Colonic mucosa (tissue), 4 donors: ENCODE measurements around the gene IFT27. TPM values are rescaled to one million over a fixed set of nuclear protein-coding genes. Genes with fewer than 3 reads are reported as not detected.

Experiments
- DNase-seq: peaks from one replicate; pipeline ENCODE4 v3.0.0-alpha.2; 2020
- H3K27ac ChIP-seq: fragments of 200-600 bp; one replicate; pipeline ENCODE4 v1.8.0; 2021
- H3K27me3 ChIP-seq: fragments of 200-600 bp; one replicate; pipeline ENCODE4 v1.8.0; 2021
- H3K36me3 ChIP-seq: fragments of 200-600 bp; one replicate; pipeline ENCODE4 v1.8.0; 2021
- H3K4me1 ChIP-seq: fragments of 200-600 bp; one replicate; pipeline ENCODE4 v1.8.0; 2021; ENCODE audit warnings: mild to moderate bottlenecking
- H3K4me3 ChIP-seq: fragments of 200-600 bp; one replicate; pipeline ENCODE4 v1.8.0; 2021
- H3K9ac ChIP-seq, 2 donors: one replicate each; pipeline ENCODE4 v1.7.0; 2013; ENCODE audit warnings: control low read depth in 2 of 2, low read depth in 2 of 2, low read length in 2 of 2
- H3K9me3 ChIP-seq: fragments of 200-600 bp; one replicate; pipeline ENCODE4 v1.8.0; 2021
- intact Hi-C: fragments of 100-400 bp; cut with DNase I; formaldehyde crosslinking; loops from one replicate; pipeline ENCODE4 v1.14.1; 2022
- total RNA-seq, 2 donors: library from RNA; stranded (reverse); fragmentation: NEBNext Ultra II Directional in 1 of 2; extraction: Animal tissue kit (Norgen Biotek cat#: 25700) in 1 of 2; gene quantifications; one replicate each; pipeline ENCODE4 v1.2.1, GENCODE V29; 2021
- TF ChIP-seq, protein P1 (sequence below): fragments of 200-600 bp; IDR thresholded peaks from one replicate; pipeline ENCODE4 v1.8.0; 2022; ENCODE audit warnings: antibody characterized with exemption, mild to moderate bottlenecking
- donor health status: healthy.
- donor health status: DM: no; HTN: no; CAD: no.
- donor health status: DM: no; HTN: no; CAD: no.

Gene IFT27
- total RNA-seq, 2 donors from 2014 or later, result 27.1 to 44.6 TPM

GRCh38 chr22:36796552-36797175, 20.7 kb upstream of the IFT27 start:
- no peak for DNase-seq
- Histone ChIP-seq H3K36me3 (no peaks in the 10 kb centered on the region), H3K4me1 (no peaks in the 10 kb centered on the region), H3K27ac (no peak overlapping the region), H3K9me3 (no peaks in the 10 kb centered on the region), H3K4me3 (no peak overlapping the region), H3K27me3 (no peaks in the 10 kb centered on the region), H3K9ac (no peak overlapping the region)
- TF ChIP-seq, protein P1, sequence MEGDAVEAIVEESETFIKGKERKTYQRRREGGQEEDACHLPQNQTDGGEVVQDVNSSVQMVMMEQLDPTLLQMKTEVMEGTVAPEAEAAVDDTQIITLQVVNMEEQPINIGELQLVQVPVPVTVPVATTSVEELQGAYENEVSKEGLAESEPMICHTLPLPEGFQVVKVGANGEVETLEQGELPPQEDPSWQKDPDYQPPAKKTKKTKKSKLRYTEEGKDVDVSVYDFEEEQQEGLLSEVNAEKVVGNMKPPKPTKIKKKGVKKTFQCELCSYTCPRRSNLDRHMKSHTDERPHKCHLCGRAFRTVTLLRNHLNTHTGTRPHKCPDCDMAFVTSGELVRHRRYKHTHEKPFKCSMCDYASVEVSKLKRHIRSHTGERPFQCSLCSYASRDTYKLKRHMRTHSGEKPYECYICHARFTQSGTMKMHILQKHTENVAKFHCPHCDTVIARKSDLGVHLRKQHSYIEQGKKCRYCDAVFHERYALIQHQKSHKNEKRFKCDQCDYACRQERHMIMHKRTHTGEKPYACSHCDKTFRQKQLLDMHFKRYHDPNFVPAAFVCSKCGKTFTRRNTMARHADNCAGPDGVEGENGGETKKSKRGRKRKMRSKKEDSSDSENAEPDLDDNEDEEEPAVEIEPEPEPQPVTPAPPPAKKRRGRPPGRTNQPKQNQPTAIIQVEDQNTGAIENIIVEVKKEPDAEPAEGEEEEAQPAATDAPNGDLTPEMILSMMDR, result no peak
- intact Hi-C loops, result no loop called here

DNA sequence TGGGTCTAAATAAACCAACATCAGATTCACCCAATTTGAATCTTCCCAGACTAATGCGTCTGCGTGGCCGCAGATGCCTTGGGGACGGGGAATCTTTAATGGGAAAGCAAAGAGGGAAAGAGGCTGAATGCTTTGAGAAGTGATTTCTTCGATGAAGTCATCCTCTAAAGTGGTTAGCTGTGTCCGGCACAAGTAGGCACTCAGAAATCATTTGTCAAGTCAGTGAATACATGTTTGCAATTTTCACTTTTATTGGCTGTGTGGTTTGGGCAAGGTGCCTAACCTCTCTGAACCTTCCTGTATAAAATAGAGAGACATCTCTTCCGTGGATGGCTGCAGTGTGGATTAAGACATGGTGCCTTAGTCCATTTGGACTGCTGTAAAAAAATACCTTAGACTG, 19.7 kb upstream of the IFT27 start:
- TF ChIP-seq, protein P1, result no peak
- Histone ChIP-seq H3K27ac (no peak overlapping the region), H3K9me3 (no peaks in the 10 kb centered on the region), H3K27me3 (no peaks in the 10 kb centered on the region), H3K9ac (no peak overlapping the region), H3K4me3 (no peak overlapping the region), H3K4me1 (no peaks in the 10 kb centered on the region), H3K36me3 (no peaks in the 10 kb centered on the region)
- no peak for DNase-seq
- intact Hi-C loops, result no loop called here

DNA sequence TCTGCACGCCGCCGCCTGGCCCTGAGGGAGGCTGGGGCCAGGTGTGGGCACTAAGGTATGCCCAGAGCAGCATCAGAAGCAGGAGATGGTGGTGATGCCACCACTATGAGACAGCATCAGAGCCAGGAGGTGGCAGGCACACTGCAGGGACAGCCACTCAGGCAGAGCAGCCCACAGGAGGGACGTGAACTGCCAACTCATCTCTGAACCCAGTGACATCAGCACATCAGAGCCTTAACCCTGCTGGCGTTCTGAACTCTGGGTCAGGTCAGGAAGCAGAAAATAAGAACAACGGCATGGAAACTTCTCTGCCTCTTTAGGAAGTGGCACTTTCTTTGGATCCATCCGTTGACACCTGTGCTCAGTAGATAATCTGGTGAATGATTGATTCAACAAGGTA, 14.7 kb upstream of the IFT27 start:
- H3K36me3 ChIP-seq, result no peaks in the 10 kb centered on the region
- H3K27ac ChIP-seq, result no peak overlapping the region
- H3K4me3 ChIP-seq, result no peak overlapping the region
- no peak for DNase-seq
- H3K9ac ChIP-seq, result no peak overlapping the region
- intact Hi-C loops, result no loop called here
- no peaks in the 10 kb centered on the region for H3K4me1 ChIP-seq
- TF ChIP-seq, protein P1, result no peak
- H3K27me3 ChIP-seq, result no peaks in the 10 kb centered on the region
- H3K9me3 ChIP-seq, result no peaks in the 10 kb centered on the region

GRCh38 chr22:36787204-36787988, 11.5 kb upstream of the IFT27 start:
- H3K9ac ChIP-seq, result no peak overlapping the region
- H3K4me1 ChIP-seq, result no peaks in the 10 kb centered on the region
- TF ChIP-seq, protein P1, result no peak
- DNase-seq, result no peak
- intact Hi-C loops, result no loop called here
- no peaks in the 10 kb centered on the region for H3K27me3 ChIP-seq
- H3K4me3 ChIP-seq, result no peak overlapping the region
- no peaks in the 10 kb centered on the region for H3K9me3 ChIP-seq
- H3K27ac ChIP-seq, result no peak overlapping the region
- no peaks in the 10 kb centered on the region for H3K36me3 ChIP-seq

DNA sequence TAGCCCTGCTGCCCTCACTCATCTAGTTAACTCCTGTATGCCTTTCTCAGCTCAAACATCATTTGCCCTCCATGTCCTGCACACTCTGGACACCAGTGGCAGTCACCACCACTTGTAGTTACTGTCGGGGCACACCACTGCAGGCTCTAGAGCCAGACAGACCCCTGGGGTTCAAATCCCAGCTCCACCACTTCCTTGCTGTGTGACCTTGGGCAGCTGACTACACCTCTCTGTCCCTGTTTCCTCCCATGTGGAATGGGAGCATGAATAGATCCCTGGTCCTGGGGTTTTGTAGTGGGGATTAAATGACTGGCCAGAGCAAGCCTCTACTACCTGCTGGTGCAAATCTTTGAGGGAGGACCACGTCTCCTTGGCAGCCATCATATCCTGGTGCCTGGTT, 7.8 kb upstream of the IFT27 start:
- no peaks in the 10 kb centered on the region for H3K36me3 ChIP-seq
- no peaks in the 10 kb centered on the region for H3K27me3 ChIP-seq
- DNase-seq, result no peak
- no peak overlapping the region for H3K4me3 ChIP-seq
- intact Hi-C loops, result loop anchor here (5.0 kb wide), 2 partner anchors 74 to 194 kb away; no protein-coding TSS in a partner anchor
- H3K9me3 ChIP-seq, result no peaks in the 10 kb centered on the region
- H3K4me1 ChIP-seq, result no peaks in the 10 kb centered on the region
- TF ChIP-seq, protein P1, result no peak
- no peak overlapping the region for H3K27ac ChIP-seq
- no peak overlapping the region for H3K9ac ChIP-seq
